Measurements from ENCODE around the gene FAM131C. TPM values are rescaled to one million over a fixed set of nuclear protein-coding genes. Genes with fewer than 3 reads are reported as not detected.
"Not testable (repeated sequence)": the region's sequence is repeated elsewhere in the genome, so short reads cannot be mapped to it uniquely, and the experiment has no call there.

The FAM131C gene
- polyA plus RNA-seq, 3 donors from 2014 or later = not detected

DNA sequence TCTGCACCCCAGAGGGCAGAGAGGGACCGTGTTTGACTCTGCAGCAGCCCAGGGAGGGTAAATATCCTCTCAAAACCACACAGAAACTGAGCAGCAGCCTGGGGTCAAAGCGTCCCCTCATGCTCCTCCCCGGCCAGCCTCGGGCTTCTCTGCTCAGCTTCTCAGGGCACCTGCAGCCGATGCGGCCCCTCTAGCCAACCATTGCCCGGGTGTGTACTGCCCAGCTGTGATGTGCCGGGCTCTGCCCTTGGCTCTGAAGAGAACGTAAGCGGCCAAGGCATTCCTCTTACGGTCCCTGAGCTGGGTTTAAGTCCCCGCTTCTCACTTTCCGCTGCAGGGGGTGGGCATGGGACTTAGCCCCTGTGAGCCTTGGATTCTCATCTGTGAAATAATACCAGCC lies 5.5 kb downstream of the FAM131C start:
- peaks cover 6 to 9% (median 6%) of the 10 kb centered on the region in 3 donors for H3K27me3 Mint-ChIP-seq (ENCODE audit: low read depth in 3 of 3)

DNA sequence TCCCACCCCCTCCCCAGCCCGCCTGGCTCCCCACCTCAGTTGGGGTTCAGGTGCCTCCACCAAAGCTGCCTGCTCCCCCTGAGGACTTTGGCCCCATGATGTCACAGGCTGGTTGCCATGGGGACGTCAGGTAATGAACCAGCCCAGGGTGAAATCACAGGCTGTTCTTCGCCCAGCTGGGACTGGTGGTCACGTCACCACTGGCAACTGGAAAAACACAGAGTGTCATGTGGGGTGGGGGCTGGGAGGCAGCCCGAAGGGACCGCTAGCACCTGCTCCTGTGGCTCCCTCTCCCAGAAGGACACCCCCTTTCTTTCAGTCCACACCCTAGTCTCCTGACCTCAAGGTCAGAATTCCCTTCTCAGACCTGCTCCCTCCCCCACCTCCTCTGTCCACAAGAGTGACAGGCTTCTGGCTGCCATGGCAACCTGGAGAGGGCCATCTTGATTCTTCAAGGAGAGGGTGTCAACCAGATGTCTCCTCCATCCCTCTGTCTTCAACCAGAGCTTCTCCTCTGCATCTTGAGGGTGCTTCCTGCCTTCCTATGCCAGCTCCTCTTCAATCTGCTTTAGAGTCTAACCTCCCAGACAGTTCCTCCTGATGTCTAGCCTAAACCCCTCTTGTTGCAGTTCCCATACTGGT lies 6.2 kb downstream of the FAM131C start:
- Mint-ChIP-seq H3K4me1 (peaks cover 24 to 34% of the 10 kb centered on the region in 2 donors), H3K27ac (no peak overlapping the region)

More for the DNA sequence above, 5.5 kb downstream of the FAM131C start:
- Mint-ChIP-seq H3K4me1 (peaks cover 24 to 34% of the 10 kb centered on the region in 2 donors), H3K4me3 (no peak overlapping the region), H3K27ac (no peak overlapping the region), H3K36me3 (no peaks in the 10 kb centered on the region), H3K9me3 (no peaks in the 10 kb centered on the region)
- DNase-seq = no peak

DNA sequence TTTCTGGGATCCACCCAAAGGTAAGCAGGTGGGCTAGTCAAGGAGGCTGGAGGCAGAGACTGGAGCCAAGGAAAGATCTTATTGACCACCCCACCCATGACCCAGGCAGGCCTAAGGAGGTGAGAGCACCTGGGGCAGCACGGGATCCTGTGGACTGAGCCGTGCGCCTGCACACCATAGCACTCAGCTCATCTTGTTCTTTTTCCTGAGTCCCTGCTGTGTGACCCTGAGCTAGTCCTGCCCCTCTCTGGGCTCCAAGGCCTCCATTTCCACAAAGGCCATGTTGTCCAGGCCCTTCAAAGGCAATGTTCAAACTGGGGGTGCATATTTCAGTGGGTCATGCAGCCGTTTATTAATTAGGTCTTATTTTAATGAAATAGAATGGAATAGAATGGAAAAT lies 7.2 kb downstream of the FAM131C start:
- Mint-ChIP-seq H3K4me1 (peaks cover 22 to 34% of the 10 kb centered on the region in 2 donors), H3K4me3 (no peak overlapping the region), H3K27ac (no peak overlapping the region), H3K36me3 (no peaks in the 10 kb centered on the region), H3K9me3 (no peaks in the 10 kb centered on the region), H3K27me3 (ENCODE audit: low read depth in 3 of 3) (peaks cover 2 to 7% (median 6%) of the 10 kb centered on the region in 3 donors)
- DNase-seq = no peak

More for the DNA sequence above, 6.2 kb downstream of the FAM131C start:
- DNase-seq = no peak
- no peaks in the 10 kb centered on the region for H3K36me3 Mint-ChIP-seq
- peaks cover 5 to 7% (median 6%) of the 10 kb centered on the region in 3 donors for H3K27me3 Mint-ChIP-seq (ENCODE audit: low read depth in 3 of 3)
- no peaks in the 10 kb centered on the region for H3K9me3 Mint-ChIP-seq
- no peak overlapping the region for H3K4me3 Mint-ChIP-seq

DNA sequence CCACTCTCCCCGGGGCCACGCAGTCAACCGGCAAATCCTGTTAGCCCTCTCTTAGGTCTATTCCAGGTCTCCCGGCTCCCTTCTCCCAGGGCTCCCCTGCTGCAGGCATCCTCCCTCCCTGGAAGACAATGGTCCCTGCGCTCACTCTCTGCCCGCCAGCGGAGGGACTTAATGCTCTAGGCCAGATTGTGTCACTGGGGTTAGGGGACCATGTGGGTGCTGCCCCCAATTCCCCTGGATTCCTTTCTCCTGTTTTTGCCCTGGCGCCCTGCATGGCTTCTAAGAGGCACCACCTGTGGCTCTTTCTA lies 8.2 kb downstream of the FAM131C start:
- DNase-seq = no peak
- Mint-ChIP-seq H3K36me3 (no peaks in the 10 kb centered on the region), H3K4me3 (no peak overlapping the region), H3K27ac (no peak overlapping the region), H3K9me3 (no peaks in the 10 kb centered on the region), H3K27me3 (ENCODE audit: low read depth in 3 of 3) (peaks cover 2 to 8% (median 6%) of the 10 kb centered on the region in 3 donors), H3K4me1 (peaks cover 20 to 24% of the 10 kb centered on the region in 2 donors)

DNA sequence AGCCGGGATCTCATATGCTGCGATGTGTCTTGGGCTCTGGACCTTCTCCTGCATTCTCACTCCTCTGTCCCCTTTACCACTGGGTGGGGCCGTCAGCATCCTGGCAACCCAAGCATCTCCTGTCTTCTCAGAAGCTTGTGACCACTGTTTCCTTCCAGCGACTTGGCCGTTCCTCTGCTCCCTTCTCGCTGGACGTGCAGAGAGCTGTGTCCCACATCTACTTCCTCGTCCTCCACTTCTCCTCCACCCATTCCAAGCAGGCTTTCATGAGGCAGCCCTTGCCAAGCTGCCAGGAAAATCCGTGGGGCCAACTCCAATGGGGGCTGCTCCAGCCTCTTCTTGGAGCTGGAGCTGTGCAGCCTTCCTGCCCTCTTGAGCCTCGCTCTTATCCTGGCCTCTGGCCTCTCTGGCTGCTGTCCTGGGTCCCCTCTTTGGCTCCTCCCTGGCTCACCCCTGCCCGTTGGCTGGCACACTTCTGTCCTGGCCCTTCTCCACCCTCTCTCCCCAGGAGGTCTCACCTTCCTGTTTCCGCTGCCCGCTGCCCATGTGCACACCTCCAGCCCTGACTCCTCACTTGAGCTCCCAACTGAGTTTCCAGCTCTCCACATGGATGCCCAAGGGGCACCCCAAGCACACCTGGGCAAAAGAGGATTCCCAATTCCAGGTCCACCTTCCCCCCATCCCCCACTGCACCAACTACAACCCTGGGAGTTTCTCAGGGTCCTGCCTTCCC lies 8.7 kb downstream of the FAM131C start:
- Mint-ChIP-seq H3K4me3 (peak overlapping the region in 2 of 5 donors; percentile 4 to 7), H3K27ac (peak overlapping the region in 2 of 6 donors; percentile 1 to 37), H3K9me3 (no peaks in the 10 kb centered on the region), H3K36me3 (no peaks in the 10 kb centered on the region), H3K4me1 (peaks cover 16 to 19% of the 10 kb centered on the region in 2 donors), H3K27me3 (ENCODE audit: low read depth in 3 of 3) (peaks cover 2 to 8% (median 6%) of the 10 kb centered on the region in 3 donors)
- no peak for DNase-seq

DNA sequence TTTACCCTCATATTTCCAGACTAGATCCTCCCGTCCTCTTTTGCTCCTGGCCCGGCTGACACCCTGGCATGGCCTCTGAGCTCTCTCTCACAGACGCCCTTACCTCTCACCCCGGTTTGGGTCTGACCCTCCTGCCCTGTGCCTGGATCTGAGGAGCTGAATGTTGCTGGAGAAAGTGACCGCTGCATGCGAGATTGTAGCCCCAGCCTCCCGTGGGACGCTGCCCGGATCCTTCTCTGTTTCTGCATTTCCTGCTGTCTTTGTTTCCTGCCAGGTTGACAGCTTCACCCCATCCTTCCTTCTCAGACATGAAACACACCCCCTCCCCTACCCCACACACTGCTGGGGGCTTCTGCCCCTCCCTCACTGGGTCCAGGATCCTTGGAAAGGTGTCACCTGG lies 9.5 kb downstream of the FAM131C start:
- H3K27ac Mint-ChIP-seq = no peak overlapping the region
- H3K4me1 Mint-ChIP-seq = peaks cover 16 to 19% of the 10 kb centered on the region in 2 donors
- no peak overlapping the region for H3K4me3 Mint-ChIP-seq
- no peaks in the 10 kb centered on the region for H3K9me3 Mint-ChIP-seq
- DNase-seq = no peak
- peaks cover 0 to 8% (median 4%) of the 10 kb centered on the region in 3 donors for H3K27me3 Mint-ChIP-seq (ENCODE audit: low read depth in 3 of 3)
- H3K36me3 Mint-ChIP-seq = no peaks in the 10 kb centered on the region

DNA sequence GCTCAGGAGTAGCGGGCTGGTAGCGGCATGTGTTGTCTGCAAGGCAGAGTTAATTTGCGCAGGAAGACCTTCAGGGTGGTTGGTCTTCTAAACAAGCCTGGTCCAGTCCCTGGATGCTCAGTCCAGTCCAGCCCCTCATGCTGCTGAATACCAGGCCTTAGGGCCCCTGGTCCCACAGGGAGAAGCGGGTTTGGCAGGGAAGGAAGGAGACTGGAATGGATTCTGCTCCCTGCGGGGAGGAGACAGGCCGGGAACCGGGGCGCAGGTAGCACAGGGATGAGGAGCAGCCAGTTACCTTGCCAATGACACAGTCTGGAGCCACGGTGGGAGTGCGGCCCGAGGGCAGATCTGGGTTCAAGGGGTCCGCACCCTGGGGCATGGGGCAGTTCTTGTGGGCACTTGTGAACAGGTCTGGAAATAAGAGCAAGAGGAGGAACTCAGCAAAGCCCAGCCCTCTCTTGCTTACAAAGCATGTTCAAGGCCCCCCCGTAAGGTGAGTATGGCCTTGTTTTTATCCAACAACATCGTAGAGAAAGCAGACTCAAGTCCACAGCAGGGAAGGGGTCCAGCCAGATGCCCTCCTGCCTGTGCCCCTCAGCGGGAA lies 10.1 kb downstream of the FAM131C start:
- peaks cover 16 to 19% of the 10 kb centered on the region in 2 donors for H3K4me1 Mint-ChIP-seq
- no peak overlapping the region for H3K27ac Mint-ChIP-seq
- H3K36me3 Mint-ChIP-seq = no peaks in the 10 kb centered on the region
- H3K9me3 Mint-ChIP-seq = no peaks in the 10 kb centered on the region
- no peak for DNase-seq
- no peak overlapping the region for H3K4me3 Mint-ChIP-seq
- H3K27me3 Mint-ChIP-seq (ENCODE audit: low read depth in 3 of 3) = peaks cover 0 to 8% (median 3%) of the 10 kb centered on the region in 3 donors

DNA sequence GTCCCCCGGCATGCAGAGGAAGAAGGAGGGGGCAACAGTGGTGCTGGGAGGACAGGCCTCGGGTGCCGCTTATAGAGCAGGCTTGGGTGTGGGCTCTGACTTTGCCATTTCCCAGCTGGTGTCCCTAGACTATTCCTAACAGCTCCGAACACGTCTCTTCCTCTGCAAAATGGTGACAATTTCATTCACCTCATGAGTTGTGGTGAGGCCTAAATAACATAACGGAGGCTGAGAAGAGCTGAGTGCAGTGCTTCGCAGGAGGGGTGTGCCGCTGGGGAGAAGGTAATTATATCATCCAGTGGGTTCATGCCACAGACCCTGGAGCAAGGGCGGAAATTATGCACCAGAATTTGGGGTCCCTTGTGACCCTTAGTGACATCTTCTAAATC lies 10.8 kb downstream of the FAM131C start:
- not testable (repeated sequence) for H3K4me3 Mint-ChIP-seq; DNase-seq; H3K36me3 Mint-ChIP-seq; H3K27me3 Mint-ChIP-seq (ENCODE audit: low read depth in 3 of 3); H3K27ac Mint-ChIP-seq; H3K9me3 Mint-ChIP-seq
- peaks cover 16 to 19% of the 10 kb centered on the region in 2 donors for H3K4me1 Mint-ChIP-seq

DNA sequence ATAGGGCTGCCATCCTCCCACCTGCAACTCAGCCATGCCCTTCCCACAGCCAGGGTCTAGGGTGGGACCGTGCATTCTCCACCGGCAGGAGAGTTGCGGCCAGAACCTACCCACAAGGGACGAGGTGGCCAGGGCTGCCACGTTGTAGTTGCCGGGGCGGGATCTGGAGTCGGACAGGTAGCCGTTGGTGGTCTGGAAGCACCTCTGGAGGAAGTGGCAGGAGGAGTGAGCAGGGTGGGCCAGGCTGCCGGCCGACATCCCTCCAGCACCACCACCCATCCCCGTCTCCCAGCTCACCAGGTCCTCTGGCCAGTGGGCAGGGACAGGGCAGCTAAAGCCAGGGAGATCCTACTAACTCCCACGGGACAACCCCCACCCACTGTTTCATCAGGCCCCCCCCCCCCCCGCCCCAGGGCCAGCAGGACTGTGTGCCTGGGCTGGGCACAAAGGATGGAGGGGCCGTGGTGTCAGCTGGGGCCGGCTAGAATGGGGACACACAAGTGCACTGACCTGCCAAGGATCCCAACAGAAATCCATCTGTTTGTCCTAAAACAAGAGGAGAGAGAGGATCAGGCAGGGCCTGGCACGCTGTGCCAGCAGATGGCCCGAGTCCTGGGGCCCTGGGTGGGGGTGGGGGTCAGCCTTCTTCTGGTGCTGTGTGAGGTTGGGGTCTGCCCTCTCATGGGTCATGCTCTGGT lies 11.3 kb downstream of the FAM131C start:
- H3K36me3 Mint-ChIP-seq; DNase-seq; H3K27me3 Mint-ChIP-seq (ENCODE audit: low read depth in 3 of 3); H3K4me3 Mint-ChIP-seq; H3K27ac Mint-ChIP-seq; H3K9me3 Mint-ChIP-seq: not testable (repeated sequence)
- peaks cover 16 to 19% of the 10 kb centered on the region in 2 donors for H3K4me1 Mint-ChIP-seq

DNA sequence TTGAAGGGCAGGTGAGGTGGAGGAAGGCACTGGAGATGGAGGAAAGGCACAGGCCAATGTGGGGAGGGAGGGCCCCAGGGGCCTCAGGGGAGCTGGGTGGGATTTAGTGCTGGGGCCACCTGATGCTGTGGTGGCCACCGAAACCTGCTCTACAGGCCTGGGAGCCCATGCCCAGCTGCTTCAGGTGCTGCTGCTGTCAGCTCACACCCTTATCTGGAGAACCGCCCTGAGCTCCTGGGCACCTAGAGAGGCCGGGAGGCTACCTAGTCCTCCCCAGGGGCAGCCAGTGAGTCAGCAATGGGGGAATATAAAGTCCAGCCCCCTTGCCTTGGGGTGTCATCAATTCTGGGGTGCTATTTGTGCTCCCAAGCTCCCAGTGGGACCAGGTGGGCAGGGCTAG lies 12.2 kb downstream of the FAM131C start:
- peaks cover 0 to 4% (median 3%) of the 10 kb centered on the region in 3 donors for H3K27me3 Mint-ChIP-seq (ENCODE audit: low read depth in 3 of 3)
- no peak overlapping the region for H3K4me3 Mint-ChIP-seq
- no peaks in the 10 kb centered on the region for H3K36me3 Mint-ChIP-seq
- no peak overlapping the region for H3K27ac Mint-ChIP-seq
- no peak for DNase-seq
- H3K4me1 Mint-ChIP-seq = peaks cover 16 to 19% of the 10 kb centered on the region in 2 donors
- no peaks in the 10 kb centered on the region for H3K9me3 Mint-ChIP-seq

DNA sequence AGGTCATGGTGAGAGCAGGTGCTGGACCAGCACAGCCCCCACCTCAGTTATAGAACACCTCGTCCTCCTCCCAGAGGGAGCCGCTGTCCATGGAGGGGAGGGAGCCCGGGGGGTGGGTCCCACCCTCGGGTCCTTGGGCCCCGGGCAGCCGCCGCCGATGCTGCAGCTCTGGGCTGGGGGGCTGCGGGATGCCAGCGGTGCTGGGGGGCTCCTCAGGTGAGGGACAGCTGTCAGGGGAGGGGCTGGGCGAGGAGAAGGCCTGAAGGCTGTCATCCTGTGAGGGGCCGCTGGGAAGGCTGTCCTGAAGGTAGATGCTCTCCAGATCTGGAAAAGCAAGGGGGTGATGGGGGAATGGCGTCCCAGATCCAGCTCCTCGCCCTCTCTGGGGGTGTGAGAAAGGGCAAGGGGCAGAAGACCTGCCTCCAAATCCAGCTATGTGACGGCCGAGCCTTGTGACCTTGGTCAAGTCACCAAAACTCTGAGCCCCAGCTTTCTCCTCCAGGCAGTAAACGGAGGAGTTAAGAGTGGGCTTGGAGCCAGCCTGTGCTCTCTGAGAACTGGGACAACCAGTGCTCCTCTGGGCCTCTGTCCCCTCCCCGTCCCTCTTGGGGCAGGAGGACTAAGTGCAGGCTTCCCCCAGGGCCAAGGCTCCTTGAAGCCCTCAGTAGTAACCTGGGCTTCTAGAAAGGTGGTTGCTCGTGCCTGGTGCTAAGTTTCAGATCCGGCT lies 14.9 kb downstream of the FAM131C start:
- not testable (repeated sequence) for H3K27ac Mint-ChIP-seq; H3K4me1 Mint-ChIP-seq; H3K9me3 Mint-ChIP-seq; H3K4me3 Mint-ChIP-seq; DNase-seq; H3K36me3 Mint-ChIP-seq; H3K27me3 Mint-ChIP-seq (ENCODE audit: low read depth in 3 of 3)

DNA sequence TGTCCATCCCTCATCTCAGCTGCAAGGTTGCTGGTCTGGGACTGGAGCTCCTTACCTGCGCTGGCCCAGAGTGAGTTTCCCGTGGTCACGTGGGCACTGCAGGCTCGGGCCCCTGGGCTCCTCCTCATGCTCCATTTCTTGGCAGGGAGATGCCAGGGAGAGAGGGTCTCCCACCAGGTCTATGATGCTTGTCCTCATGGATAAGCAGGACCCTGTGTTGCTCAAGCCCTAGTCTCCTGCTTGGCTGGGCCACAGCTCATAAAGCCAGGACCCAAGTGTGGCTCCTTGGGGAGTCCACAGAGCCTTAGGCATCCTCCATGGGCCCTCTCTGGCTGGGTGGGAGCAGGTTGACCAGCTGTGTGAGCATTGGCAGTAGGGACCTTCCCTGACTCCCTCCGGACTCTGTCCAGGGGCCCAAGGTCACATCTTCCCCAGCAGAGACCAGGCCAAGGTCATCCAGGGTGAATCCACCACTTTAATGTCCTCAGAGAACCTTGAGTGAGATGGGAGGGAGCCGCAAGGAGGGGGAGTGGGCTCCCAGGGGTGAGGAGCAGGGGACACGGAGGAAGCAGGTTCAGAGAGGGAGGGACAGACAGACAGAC lies 16.0 kb downstream of the FAM131C start:
- H3K4me1 Mint-ChIP-seq; H3K4me3 Mint-ChIP-seq; H3K27ac Mint-ChIP-seq; DNase-seq; H3K27me3 Mint-ChIP-seq (ENCODE audit: low read depth in 3 of 3); H3K36me3 Mint-ChIP-seq; H3K9me3 Mint-ChIP-seq: not testable (repeated sequence)

DNA sequence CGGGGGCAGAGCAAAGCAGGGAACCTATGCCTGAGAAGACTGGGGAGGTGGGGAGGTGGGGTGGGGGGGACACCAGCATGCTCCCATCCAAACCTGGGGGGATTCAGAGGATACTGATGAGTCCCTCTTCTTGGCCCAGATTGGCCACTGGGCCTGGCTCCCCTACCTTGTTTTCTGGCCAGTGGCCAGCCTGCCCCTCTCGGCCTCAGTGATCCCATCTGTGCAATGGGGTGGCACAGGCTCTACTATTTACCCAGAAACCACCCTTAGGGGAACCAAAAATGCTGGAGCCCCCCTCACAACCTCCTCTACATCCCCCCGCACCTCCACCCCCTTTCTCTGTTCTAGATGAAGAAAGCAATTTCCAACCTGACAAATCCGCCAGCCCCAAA lies 16.9 kb downstream of the FAM131C start:
- H3K36me3 Mint-ChIP-seq; H3K9me3 Mint-ChIP-seq; H3K4me3 Mint-ChIP-seq; H3K27ac Mint-ChIP-seq; H3K4me1 Mint-ChIP-seq; DNase-seq; H3K27me3 Mint-ChIP-seq (ENCODE audit: low read depth in 3 of 3): not testable (repeated sequence)

All from immature natural killer cell (primary cell).